Neural crest cell (in vitro differentiated cells): Measurements from ENCODE around the gene OPRL1. TPM values are rescaled to one million over a fixed set of nuclear protein-coding genes. Genes with fewer than 3 reads are reported as not detected.
A peak's percentile ranks its signal among the peaks of the same experiment; 100 is the strongest.

Source experiments
- DNase-seq: peaks from one replicate; pipeline ENCODE4 v3.0.0; 2021; ENCODE audit warnings: low read depth, mixed read lengths, low spot score
- H3K27ac Mint-ChIP-seq: one replicate; pipeline ENCODE4 v1.8.0; 2021; ENCODE audit warnings: mild to moderate bottlenecking, mixed read lengths; ENCODE audit not compliant: unreplicated experiment
- H3K27me3 Mint-ChIP-seq: 2 replicates; pipeline ENCODE4 v1.8.0; 2021; ENCODE audit warnings: low read depth, mild to moderate bottlenecking, mixed read lengths
- H3K36me3 Mint-ChIP-seq: 2 replicates; pipeline ENCODE4 v1.8.0; 2021; ENCODE audit warnings: low read depth, mild to moderate bottlenecking, mixed read lengths
- H3K4me1 Mint-ChIP-seq: 2 replicates; pipeline ENCODE4 v1.8.0; 2021; ENCODE audit warnings: mixed read lengths
- H3K4me3 Mint-ChIP-seq: one replicate; pipeline ENCODE4 v1.8.0; 2021; ENCODE audit warnings: mild to moderate bottlenecking, mixed read lengths
- H3K9me3 Mint-ChIP-seq: 2 replicates; pipeline ENCODE4 v1.8.0; 2021; ENCODE audit warnings: mixed read lengths
- total RNA-seq: library from RNA; stranded (reverse); gene quantifications from 2 replicates; pipeline ENCODE4 v1.2.1, GENCODE V29; 2021
- TF ChIP-seq, protein P1 (sequence below): fragments of 200-600 bp; sonication (generic); conservative IDR thresholded peaks from 2 replicates; pipeline ENCODE4 v1.5.0; 2021; ENCODE audit warnings: antibody characterized with exemption, mild to moderate bottlenecking

Gene OPRL1
- total RNA-seq, 1 donor from 2014 or later, result 0.96 TPM

DNA sequence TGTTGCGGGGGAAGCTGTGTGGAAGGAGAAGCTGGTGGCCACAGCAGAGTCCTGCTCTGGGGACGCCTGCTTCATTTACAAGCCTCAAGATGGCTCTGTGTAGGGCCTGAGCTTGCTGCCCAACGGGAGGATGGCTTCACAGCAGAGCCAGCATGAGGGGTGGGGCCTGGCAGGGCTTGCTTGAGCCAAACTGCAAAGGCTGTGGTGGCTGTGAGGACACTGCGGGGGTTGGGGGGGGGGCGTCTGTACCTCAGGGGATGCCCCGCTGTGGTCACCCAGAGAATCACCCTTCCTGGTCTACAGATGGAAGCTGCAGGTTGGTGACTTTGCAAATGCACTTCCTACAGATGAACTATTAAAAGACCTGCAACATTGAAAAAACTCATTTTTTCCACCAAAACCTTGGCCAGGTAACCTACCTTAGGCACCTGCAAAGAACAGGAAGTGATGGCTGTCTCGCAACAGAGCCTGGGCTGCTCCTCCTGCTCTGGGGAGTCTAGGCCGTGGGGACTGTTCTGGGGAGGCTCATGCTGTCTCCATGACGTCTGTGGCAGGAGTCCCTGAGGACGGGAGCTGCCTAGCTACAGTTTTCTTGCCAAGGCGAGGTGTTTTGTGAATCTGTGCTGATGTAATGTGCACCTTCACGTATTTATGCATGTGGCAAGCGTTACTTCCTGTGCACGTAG lies 20.1 kb downstream of the OPRL1 start:
- Mint-ChIP-seq H3K27ac (no peak overlapping the region), H3K9me3 (peaks cover 8% of the 10 kb centered on the region), H3K4me1 (peaks cover 4% of the 10 kb centered on the region), H3K4me3 (no peak overlapping the region), H3K27me3 (peaks cover 34% of the 10 kb centered on the region), H3K36me3 (peaks cover 4% of the 10 kb centered on the region)
- no peak for DNase-seq
- TF ChIP-seq, protein P1, sequence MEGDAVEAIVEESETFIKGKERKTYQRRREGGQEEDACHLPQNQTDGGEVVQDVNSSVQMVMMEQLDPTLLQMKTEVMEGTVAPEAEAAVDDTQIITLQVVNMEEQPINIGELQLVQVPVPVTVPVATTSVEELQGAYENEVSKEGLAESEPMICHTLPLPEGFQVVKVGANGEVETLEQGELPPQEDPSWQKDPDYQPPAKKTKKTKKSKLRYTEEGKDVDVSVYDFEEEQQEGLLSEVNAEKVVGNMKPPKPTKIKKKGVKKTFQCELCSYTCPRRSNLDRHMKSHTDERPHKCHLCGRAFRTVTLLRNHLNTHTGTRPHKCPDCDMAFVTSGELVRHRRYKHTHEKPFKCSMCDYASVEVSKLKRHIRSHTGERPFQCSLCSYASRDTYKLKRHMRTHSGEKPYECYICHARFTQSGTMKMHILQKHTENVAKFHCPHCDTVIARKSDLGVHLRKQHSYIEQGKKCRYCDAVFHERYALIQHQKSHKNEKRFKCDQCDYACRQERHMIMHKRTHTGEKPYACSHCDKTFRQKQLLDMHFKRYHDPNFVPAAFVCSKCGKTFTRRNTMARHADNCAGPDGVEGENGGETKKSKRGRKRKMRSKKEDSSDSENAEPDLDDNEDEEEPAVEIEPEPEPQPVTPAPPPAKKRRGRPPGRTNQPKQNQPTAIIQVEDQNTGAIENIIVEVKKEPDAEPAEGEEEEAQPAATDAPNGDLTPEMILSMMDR, result no peak

DNA sequence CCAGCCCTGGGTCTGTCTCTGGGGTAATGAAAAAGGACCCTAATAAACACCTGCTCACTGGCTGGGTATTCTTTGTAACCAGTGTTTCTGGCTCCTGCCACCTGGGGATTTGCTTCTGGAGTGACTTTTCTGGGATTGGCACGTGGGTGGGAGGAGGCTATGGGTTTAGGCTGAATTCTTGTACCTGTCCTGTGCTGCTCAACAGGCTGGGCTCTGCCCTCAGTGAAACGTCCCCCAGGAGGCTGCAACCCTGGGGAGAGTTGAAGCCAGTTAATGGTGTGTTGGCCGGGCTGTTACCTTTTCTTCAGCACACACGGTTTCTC lies 20.6 kb downstream of the OPRL1 start:
- Mint-ChIP-seq H3K4me3 (no peak overlapping the region), H3K4me1 (peaks cover 4% of the 10 kb centered on the region), H3K27me3 (peaks cover 34% of the 10 kb centered on the region), H3K36me3 (peaks cover 4% of the 10 kb centered on the region), H3K9me3 (peaks cover 8% of the 10 kb centered on the region), H3K27ac (no peak overlapping the region)
- DNase-seq, result no peak
- TF ChIP-seq, protein P1, result no peak

DNA sequence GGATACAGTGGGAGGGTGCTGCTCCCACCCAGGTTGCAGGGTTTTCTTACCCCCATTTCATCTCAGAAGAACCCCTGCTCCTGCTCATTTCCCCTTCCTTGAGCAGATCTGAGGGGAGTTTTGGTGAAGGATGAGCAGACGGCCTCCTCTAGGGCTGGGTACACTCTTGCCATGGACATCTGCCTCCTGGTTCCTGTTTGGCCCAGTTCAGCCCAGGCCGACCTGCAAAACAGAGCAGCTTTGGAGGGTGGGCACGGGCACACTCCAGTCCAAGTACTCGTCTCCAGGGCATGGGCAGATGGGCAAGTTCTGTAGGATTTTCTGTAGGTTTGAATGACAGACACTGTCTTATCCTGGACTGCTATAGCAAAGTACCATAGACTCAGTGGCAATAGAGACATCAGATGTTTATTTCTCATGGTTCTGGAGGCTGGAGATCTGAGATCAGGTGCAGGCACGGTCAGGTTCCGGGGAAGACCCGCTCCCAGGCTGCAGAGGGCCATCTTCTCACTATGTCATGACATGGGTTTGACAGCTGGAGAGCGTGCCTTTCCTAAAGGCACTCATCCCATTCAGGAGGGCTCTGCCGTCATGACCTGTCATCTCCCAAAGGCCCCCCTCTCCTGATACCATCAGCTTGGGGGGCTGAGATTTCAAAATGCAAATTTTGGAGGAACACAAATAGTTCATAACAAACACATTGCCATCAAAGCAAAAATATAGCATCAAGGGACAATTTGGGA lies 21.2 kb downstream of the OPRL1 start:
- Mint-ChIP-seq H3K27ac (no peak overlapping the region), H3K4me1 (peaks cover 4% of the 10 kb centered on the region), H3K4me3 (no peak overlapping the region), H3K27me3 (peaks cover 34% of the 10 kb centered on the region), H3K36me3 (peaks cover 4% of the 10 kb centered on the region), H3K9me3 (peaks cover 8% of the 10 kb centered on the region)
- no peak for DNase-seq
- TF ChIP-seq, protein P1, result no peak

DNA sequence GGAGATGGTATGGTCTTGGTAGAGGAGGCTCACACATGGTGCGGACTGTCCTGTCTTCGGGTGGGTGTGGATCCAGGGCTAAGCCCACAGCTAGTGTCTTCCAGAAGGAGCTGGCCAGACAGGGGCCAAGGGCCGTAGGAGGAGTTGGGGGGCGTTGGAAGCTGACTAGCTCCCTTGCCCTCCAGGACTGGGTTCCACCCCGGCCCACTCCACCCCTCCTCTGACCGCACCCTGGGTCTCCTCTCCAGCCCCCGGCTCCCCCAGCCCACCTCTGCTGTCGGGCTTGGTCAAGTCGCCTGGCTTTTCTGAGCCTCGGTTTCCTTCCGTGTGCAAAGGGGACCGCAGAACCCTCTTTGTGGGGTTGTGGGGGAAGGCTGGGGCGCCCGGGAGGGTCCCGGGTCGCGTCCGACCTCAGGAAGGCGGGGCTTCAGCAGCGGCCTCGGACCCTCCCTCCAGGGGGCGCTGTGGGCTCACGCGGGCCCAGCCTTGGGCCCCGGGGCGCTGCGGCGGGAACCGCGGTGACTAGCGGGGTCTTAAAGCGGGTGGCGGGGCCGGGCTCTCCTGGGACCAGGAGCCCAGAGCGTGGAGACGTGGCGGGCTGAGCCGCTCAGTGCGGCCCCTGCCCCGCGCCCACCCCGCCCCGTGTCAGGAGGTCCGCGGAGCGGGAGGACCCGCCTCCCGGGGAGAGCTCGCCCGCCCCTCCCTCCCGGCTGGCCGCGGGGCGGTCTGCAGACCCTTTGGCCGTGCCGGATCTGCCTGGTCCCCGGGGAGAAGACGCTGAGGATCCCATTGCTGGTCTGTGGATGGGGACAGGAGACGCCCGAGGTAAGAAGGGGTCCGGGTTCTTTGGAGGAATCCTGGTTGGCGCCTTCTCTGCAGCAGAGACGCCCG lies 22.1 kb downstream of the OPRL1 start:
- TF ChIP-seq, protein P1, result peak; percentile 89
- peak; percentile 61 for DNase-seq
- peaks cover 4% of the 10 kb centered on the region for H3K4me1 Mint-ChIP-seq

DNA sequence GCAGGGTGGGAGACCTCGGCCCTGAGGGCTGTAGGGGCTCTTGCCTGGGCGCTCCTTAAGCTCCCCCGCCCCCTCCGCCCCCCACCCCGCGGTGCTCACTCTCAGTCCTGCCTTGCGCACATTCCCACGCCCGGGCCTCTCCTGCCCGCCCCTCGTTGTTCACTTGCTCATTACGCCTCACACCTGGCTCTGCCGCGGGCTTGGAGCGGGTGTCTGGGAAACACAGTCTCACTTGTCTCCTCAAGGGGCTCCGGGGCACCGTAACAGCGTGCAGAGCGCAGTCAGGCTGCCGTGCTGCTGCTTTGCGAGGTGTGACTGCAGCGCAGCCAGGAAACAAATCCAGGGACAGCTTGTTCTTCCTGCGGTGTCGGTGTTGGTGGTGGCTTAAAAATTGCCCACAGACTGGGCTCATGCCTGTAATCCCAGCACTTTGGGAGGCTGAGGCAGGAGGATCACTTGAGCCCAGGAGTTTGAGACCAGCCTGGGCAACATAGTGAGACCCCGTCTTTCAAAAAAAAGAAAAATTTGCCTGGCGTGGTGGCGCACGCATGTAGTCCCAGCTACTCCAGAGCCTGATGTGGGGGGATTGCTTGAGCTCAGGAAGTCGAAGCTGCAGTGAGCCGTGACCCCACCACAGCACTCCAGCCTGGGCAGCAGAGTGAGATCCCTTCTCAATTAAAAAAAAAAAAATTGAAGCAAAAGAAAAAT lies 22.9 kb downstream of the OPRL1 start:
- Mint-ChIP-seq H3K9me3 (no peaks in the 10 kb centered on the region), H3K27ac (no peak overlapping the region), H3K4me1 (peaks cover 4% of the 10 kb centered on the region), H3K36me3 (no peaks in the 10 kb centered on the region), H3K27me3 (peaks cover 31% of the 10 kb centered on the region), H3K4me3 (no peak overlapping the region)
- DNase-seq, result no peak
- TF ChIP-seq, protein P1, result no peak

More for the DNA sequence above, 22.1 kb downstream of the OPRL1 start:
- Mint-ChIP-seq H3K36me3 (peaks cover under 1% of the 10 kb centered on the region), H3K4me3 (no peak overlapping the region), H3K9me3 (peaks cover under 1% of the 10 kb centered on the region), H3K27ac (no peak overlapping the region), H3K27me3 (peaks cover 31% of the 10 kb centered on the region)
